Endometrium (tissue), 2 donors: ENCODE measurements around the gene HOTAIR.

Source experiments
- FAIRE-seq: peaks from 2 replicates; lab custom pipeline; 2012; peaks lifted over from hg19 to GRCh38; lab: Jason Lieb, UNC
- donor health status: control.
- donor health status: control.

The HOTAIR gene

GRCh38 chr12:53944907-53945847 lies 29.6 kb downstream of the HOTAIR start:
- FAIRE-seq, result no peak

GRCh38 chr12:53944209-53944608 lies 30.5 kb downstream of the HOTAIR start:
- no peak for FAIRE-seq

GRCh38 chr12:53942467-53942997 lies 32.2 kb downstream of the HOTAIR start:
- FAIRE-seq, result no peak

GRCh38 chr12:53941750-53942149 lies 33.0 kb downstream of the HOTAIR start:
- FAIRE-seq, result no peak

GRCh38 chr12:53941187-53941586 lies 33.6 kb downstream of the HOTAIR start:
- no peak for FAIRE-seq

- no peak for FAIRE-seq
These were observed 34.2 kb downstream of the HOTAIR start for GRCh38 chr12:53940443-53941014.

GRCh38 chr12:53939141-53940108 lies 35.3 kb downstream of the HOTAIR start:
- no peak for FAIRE-seq

- no peak for FAIRE-seq
These were observed 36.2 kb downstream of the HOTAIR start, which contains the start of gene HOXC13 for GRCh38 chr12:53938326-53939140. HOXC13 (plus strand) TSS chr12:53938831; CDS start chr12:53938907, 76 bp downstream.

GRCh38 chr12:53937596-53938325 lies 37.0 kb downstream of the HOTAIR start:
- no peak for FAIRE-seq

GRCh38 chr12:53937099-53937498 lies 37.7 kb downstream of the HOTAIR start:
- no peak for FAIRE-seq

- no peak for FAIRE-seq
These were observed 39.1 kb downstream of the HOTAIR start for GRCh38 chr12:53935383-53936341.

- no peak for FAIRE-seq
These were observed 41.8 kb downstream of the HOTAIR start for GRCh38 chr12:53932915-53933314.

- FAIRE-seq, result no peak
These were observed 42.7 kb downstream of the HOTAIR start for GRCh38 chr12:53931844-53932581.

- no peak for FAIRE-seq
These were observed 44.0 kb downstream of the HOTAIR start for GRCh38 chr12:53930591-53931255.

- no peak for FAIRE-seq
These were observed 45.2 kb downstream of the HOTAIR start for GRCh38 chr12:53929527-53929926.

- no peak for FAIRE-seq
These were observed 46.5 kb downstream of the HOTAIR start for GRCh38 chr12:53928054-53928835.
